ENCODE results near the gene TMEM258.

- TF ChIP-seq CTCF (IDR thresholded peaks at IDR 0.05) (no peak), EZH2 (IDR thresholded peaks at IDR 0.05; ENCODE audit: borderline replicate concordance, insufficient read depth, low read depth, low read length, poor library complexity, severe bottlenecking) (no peak)
Measured at GRCh38 chr11:61769946-61770683, 22.3 kb downstream of the TMEM258 start.
